Epithelial cell of esophagus (primary cell): ENCODE data around the gene ACTR1B.

Experiments
- DNase-seq: peaks from one replicate; pipeline ENCODE4 v3.0.0; 2010; ENCODE audit warnings: low read depth
- H3K4me3 ChIP-seq: 2 replicates; pipeline ENCODE4 v1.5.1; 2011; ENCODE audit warnings: mild to moderate bottlenecking, low read length, control low read depth
- TF ChIP-seq, protein P1 (sequence below): IDR thresholded peaks from 2 replicates; pipeline ENCODE4 v1.5.1; 2011; ENCODE audit warnings: low read depth, mild to moderate bottlenecking, low read length, control low read depth, inconsistent platforms; ENCODE audit not compliant: insufficient read depth; ENCODE audit errors: missing control alignments

Gene ACTR1B

GRCh38 chr2:97654309-97654708 lies 9.5 kb downstream of the ACTR1B start:
- DNase-seq = no peak
- H3K4me3 ChIP-seq = no peak overlapping the region
- TF ChIP-seq, protein P1, sequence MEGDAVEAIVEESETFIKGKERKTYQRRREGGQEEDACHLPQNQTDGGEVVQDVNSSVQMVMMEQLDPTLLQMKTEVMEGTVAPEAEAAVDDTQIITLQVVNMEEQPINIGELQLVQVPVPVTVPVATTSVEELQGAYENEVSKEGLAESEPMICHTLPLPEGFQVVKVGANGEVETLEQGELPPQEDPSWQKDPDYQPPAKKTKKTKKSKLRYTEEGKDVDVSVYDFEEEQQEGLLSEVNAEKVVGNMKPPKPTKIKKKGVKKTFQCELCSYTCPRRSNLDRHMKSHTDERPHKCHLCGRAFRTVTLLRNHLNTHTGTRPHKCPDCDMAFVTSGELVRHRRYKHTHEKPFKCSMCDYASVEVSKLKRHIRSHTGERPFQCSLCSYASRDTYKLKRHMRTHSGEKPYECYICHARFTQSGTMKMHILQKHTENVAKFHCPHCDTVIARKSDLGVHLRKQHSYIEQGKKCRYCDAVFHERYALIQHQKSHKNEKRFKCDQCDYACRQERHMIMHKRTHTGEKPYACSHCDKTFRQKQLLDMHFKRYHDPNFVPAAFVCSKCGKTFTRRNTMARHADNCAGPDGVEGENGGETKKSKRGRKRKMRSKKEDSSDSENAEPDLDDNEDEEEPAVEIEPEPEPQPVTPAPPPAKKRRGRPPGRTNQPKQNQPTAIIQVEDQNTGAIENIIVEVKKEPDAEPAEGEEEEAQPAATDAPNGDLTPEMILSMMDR = no peak

GRCh38 chr2:97653874-97654273 lies 10.0 kb downstream of the ACTR1B start:
- no peak overlapping the region for H3K4me3 ChIP-seq
- DNase-seq = no peak
- TF ChIP-seq, protein P1 = no peak

- H3K4me3 ChIP-seq = no peak overlapping the region
- TF ChIP-seq, protein P1 = no peak
- DNase-seq = no peak
Observed at GRCh38 chr2:97653473-97653872, 10.4 kb downstream of the ACTR1B start.

DNA sequence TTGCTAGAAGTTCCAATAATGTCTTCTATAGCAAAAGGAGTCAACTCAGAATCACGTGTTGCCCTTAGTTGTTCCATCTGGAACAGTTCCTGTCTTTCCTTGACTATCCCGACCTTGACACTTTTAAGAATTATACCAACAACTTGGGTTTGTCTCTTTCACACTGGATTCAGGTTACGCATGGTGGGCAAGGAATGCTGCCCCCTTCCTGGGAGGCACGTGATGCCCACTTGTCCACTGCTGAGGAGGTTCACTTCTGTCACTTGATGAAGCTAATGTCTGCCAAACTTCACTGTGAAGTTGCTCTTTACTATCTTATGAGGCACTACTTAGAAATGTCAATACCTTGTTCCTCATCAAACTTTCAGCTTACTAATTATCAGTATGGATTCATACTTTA lies 12.7 kb downstream of the ACTR1B start:
- H3K4me3 ChIP-seq = no peak overlapping the region
- DNase-seq = no peak
- TF ChIP-seq, protein P1 = no peak

GRCh38 chr2:97646977-97647376 lies 16.9 kb downstream of the ACTR1B start:
- TF ChIP-seq, protein P1 = no peak
- peak overlapping the region; percentile 96 for H3K4me3 ChIP-seq
- DNase-seq = no peak

GRCh38 chr2:97645695-97646629 lies 17.9 kb downstream of the ACTR1B start, which contains the start of gene COX5B:
Gene COX5B (plus strand): TSS chr2:97646062. CDS start chr2:97646087, 25 bp downstream.
- TF ChIP-seq, protein P1 = no peak
- peak within 1 kb of the TSS; percentile 96 for H3K4me3 ChIP-seq
- DNase-seq = peak; percentile 97
